WTC11 (cell line): ENCODE measurements around the gene MAP3K2.

Experiments used
- ATF1 ChIP-seq: sonication (generic); formaldehyde crosslinking; IDR thresholded peaks from 2 replicates; pipeline ENCODE4 v1.8.1; 2023; ENCODE audit warnings: mild to moderate bottlenecking, moderate library complexity, missing genetic modification reagents
- CTCF ChIP-seq: fragments of 200-600 bp; IDR thresholded peaks from 2 replicates; pipeline ENCODE4 v1.8.0; 2022; ENCODE audit warnings: antibody characterized with exemption
- ESRRA ChIP-seq: sonication (generic); formaldehyde crosslinking; IDR thresholded peaks from 2 replicates; pipeline ENCODE4 v1.8.1; 2022; ENCODE audit warnings: mild to moderate bottlenecking, missing genetic modification reagents, borderline replicate concordance
- HMGXB4 ChIP-seq: sonication (generic); formaldehyde crosslinking; IDR thresholded peaks from 2 replicates; pipeline ENCODE4 v1.8.1; 2023; ENCODE audit warnings: mild to moderate bottlenecking, moderate library complexity, missing genetic modification reagents
- IRF1 ChIP-seq: sonication (generic); formaldehyde crosslinking; IDR thresholded peaks from 2 replicates; pipeline ENCODE4 v1.8.0; 2023; ENCODE audit warnings: missing genetic modification reagents
- MAX ChIP-seq: sonication (generic); formaldehyde crosslinking; IDR thresholded peaks from 2 replicates; pipeline ENCODE4 v1.8.0; 2022; ENCODE audit warnings: mild to moderate bottlenecking, missing genetic modification reagents
- NR2C2 ChIP-seq: sonication (generic); formaldehyde crosslinking; IDR thresholded peaks from 2 replicates; pipeline ENCODE4 v1.8.0; 2022; ENCODE audit warnings: mild to moderate bottlenecking, missing genetic modification reagents
- PREB ChIP-seq: sonication (generic); formaldehyde crosslinking; IDR thresholded peaks from 2 replicates; pipeline ENCODE4 v1.8.1; 2022; ENCODE audit warnings: mild to moderate bottlenecking, missing genetic modification reagents, moderate library complexity, borderline replicate concordance
- SP1 ChIP-seq: sonication (generic); formaldehyde crosslinking; conservative IDR thresholded peaks from 2 replicates; pipeline ENCODE4 v1.8.1; 2022; ENCODE audit warnings: missing genetic modification reagents
- TP53 ChIP-seq: sonication (generic); formaldehyde crosslinking; IDR thresholded peaks from 2 replicates; pipeline ENCODE4 v1.8.1; 2023; ENCODE audit warnings: mild to moderate bottlenecking, missing genetic modification reagents
- ZBTB21 ChIP-seq: sonication (generic); formaldehyde crosslinking; IDR thresholded peaks from 2 replicates; pipeline ENCODE4 v1.8.1; 2023; ENCODE audit warnings: mild to moderate bottlenecking, missing genetic modification reagents, borderline replicate concordance
- ZNF121 ChIP-seq: sonication (generic); formaldehyde crosslinking; IDR thresholded peaks from 2 replicates; pipeline ENCODE4 v1.8.0; 2023; ENCODE audit warnings: missing genetic modification reagents
- ZNF138 ChIP-seq: sonication (generic); formaldehyde crosslinking; conservative IDR thresholded peaks from 2 replicates; pipeline ENCODE4 v1.8.1; 2022; ENCODE audit warnings: mild to moderate bottlenecking, moderate library complexity, missing genetic modification reagents
- ZNF416 ChIP-seq: fragments of 250-450 bp; sonication (Bioruptor Pico); IDR thresholded peaks from 2 replicates; pipeline ENCODE4 v1.9.0; 2021; ENCODE audit warnings: mild to moderate bottlenecking, inconsistent platforms

- TF ChIP-seq ZNF121 (CRISPR knock-in tag) (no peak), NR2C2 (no peak), CTCF (peak; percentile 50; the same call in 1 of the 2 replicates), ZBTB21 (CRISPR knock-in tag) (no peak), MAX (CRISPR knock-in tag) (no peak), ESRRA (no peak), TP53 (CRISPR knock-in tag) (no peak), SP1 (CRISPR knock-in tag) (no peak), HMGXB4 (CRISPR knock-in tag) (no peak), PREB (CRISPR knock-in tag) (no peak), IRF1 (CRISPR knock-in tag) (no peak), ATF1 (CRISPR knock-in tag) (no peak), ZNF138 (CRISPR knock-in tag) (no peak), ZNF416 (no peak)
These were observed 32.3 kb downstream of the MAP3K2 start for GRCh38 chr2:127355407-127356008.
